HUDEP-2 (cell line): ENCODE results near the gene PSMD2.
A peak's percentile ranks its signal among the peaks of the same experiment; 100 is the strongest.
"Not testable (repeated sequence)": the region's sequence is repeated elsewhere in the genome, so short reads cannot be mapped to it uniquely, and the experiment has no call there.

Experiments
- DNase-seq, 76 experiments: peaks; one replicate each; lab custom pipeline; 2025; ENCODE audit not compliant: unreplicated experiment in 76 of 76; lab: John Stamatoyannopoulos, UW

Gene PSMD2

GRCh38 chr3:184298759-184299487 lies at the start of gene PSMD2:
PSMD2 (plus strand) TSS chr3:184299241; CDS start chr3:184299267, 26 bp downstream.
- peak in 75 of 76 experiments; percentile 32 to 98 (median 94) for DNase-seq

GRCh38 chr3:184249412-184250166 lies 49.5 kb upstream of the PSMD2 start, which contains the start of gene EEF1AKMT4:
EEF1AKMT4 (plus strand) TSS chr3:184249672; CDS start chr3:184249695, 23 bp downstream.
- peak in 75 of 76 experiments; percentile 82 to 99 (median 96) for DNase-seq

GRCh38 chr3:184250167-184250828 lies 48.7 kb upstream of the PSMD2 start:
- DNase-seq: peak in 75 of 76 experiments; percentile 7 to 96 (median 88)

- no peak for DNase-seq
Observed at GRCh38 chr3:184255291-184256039, 43.6 kb upstream of the PSMD2 start.

GRCh38 chr3:184257083-184257915 lies 41.7 kb upstream of the PSMD2 start:
- no peak for DNase-seq

- no peak for DNase-seq
Observed at GRCh38 chr3:184258926-184259325, 40.1 kb upstream of the PSMD2 start.

GRCh38 chr3:184259396-184259877 lies 39.6 kb upstream of the PSMD2 start:
- no peak for DNase-seq

GRCh38 chr3:184259878-184260723 lies 38.9 kb upstream of the PSMD2 start:
- peak in 8 of 76 experiments; percentile 4 to 28 (median 14) for DNase-seq

- no peak for DNase-seq
Observed at GRCh38 chr3:184260724-184261269, 38.2 kb upstream of the PSMD2 start.

- DNase-seq: peak in 32 of 76 experiments; percentile 4 to 52 (median 22)
Observed at GRCh38 chr3:184261270-184261853, 37.7 kb upstream of the PSMD2 start, which contains the start of gene CAMK2N2. CAMK2N2 (minus strand) TSS chr3:184261553; CDS start chr3:184261285, 268 bp downstream.

- DNase-seq: peak in 1 of 76 experiments; percentile 9
Observed at GRCh38 chr3:184261854-184262763, 36.9 kb upstream of the PSMD2 start.

GRCh38 chr3:184262764-184263179 lies 36.3 kb upstream of the PSMD2 start:
- no peak for DNase-seq

GRCh38 chr3:184267249-184267648 lies 31.8 kb upstream of the PSMD2 start:
- not testable (repeated sequence) for DNase-seq

GRCh38 chr3:184272269-184272668 lies 26.8 kb upstream of the PSMD2 start:
- no peak for DNase-seq

GRCh38 chr3:184275381-184275701 lies 23.7 kb upstream of the PSMD2 start:
- DNase-seq: no peak

GRCh38 chr3:184275961-184276910 lies 22.8 kb upstream of the PSMD2 start, which contains the start of gene ECE2:
ECE2 (plus strand) TSS chr3:184276022; CDS start chr3:184276154, 132 bp downstream.
- no peak for DNase-seq
